Stomach (tissue), 4 donors: ENCODE measurements around the gene GUCY1A1.
"Not testable (repeated sequence)": the region's sequence is repeated elsewhere in the genome, so short reads cannot be mapped to it uniquely, and the experiment has no call there.

Experiments
- EP300 ChIP-seq: sonication (generic); formaldehyde crosslinking; IDR thresholded peaks from one replicate; pipeline ENCODE4 v1.6.1; 2017; ENCODE audit warnings: antibody characterized with exemption
- POLR2A ChIP-seq, 4 donors: fragments of 450-650 bp; IDR thresholded peaks; one replicate each; pipeline ENCODE4 v1.6.1; 2016; ENCODE audit warnings: antibody characterized with exemption in 4 of 4, control low read depth in 2 of 4, mild to moderate bottlenecking in 1 of 4, moderate library complexity in 1 of 4
- POLR2AphosphoS5 ChIP-seq, 3 donors: sonication (generic); formaldehyde crosslinking; IDR thresholded peaks; one replicate each; pipeline ENCODE4 v1.6.1; 2016; ENCODE audit warnings: antibody characterized with exemption in 3 of 3
- TF ChIP-seq, protein P1 (sequence below), 7 experiments: fragments of 450-650 bp in 4 of 7; fragments of 200-600 bp in 3 of 7; sonication (generic) in 3 of 7; IDR thresholded peaks; one replicate each; pipeline ENCODE4 v1.5.1; 2016 to 2019; ENCODE audit warnings: antibody characterized with exemption in 7 of 7, control low read depth in 2 of 7, mild to moderate bottlenecking in 1 of 7

DNA sequence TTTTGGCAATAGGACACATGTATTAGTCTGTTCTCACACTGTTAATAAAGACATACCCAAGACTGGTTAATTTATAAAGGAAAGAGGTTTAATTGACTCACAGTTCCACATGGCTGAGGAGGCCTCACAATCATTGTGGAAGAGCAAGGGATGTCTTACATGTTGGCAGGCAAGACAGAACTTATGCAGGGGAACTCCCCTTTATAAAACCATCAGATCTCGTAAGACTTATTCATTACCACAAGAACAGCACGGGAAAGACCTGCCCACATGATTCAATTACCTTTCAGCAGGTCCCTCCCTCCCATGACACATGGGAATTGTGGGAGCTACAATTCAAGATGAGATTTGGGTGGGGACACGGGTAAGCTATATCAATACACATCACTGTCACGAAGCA is 15.9 kb upstream of the GUCY1A1 start:
- TF ChIP-seq POLR2A (IDR thresholded peaks at IDR 0.05); POLR2AphosphoS5 (IDR thresholded peaks at IDR 0.05); EP300: not testable (repeated sequence)
- TF ChIP-seq, protein P1, sequence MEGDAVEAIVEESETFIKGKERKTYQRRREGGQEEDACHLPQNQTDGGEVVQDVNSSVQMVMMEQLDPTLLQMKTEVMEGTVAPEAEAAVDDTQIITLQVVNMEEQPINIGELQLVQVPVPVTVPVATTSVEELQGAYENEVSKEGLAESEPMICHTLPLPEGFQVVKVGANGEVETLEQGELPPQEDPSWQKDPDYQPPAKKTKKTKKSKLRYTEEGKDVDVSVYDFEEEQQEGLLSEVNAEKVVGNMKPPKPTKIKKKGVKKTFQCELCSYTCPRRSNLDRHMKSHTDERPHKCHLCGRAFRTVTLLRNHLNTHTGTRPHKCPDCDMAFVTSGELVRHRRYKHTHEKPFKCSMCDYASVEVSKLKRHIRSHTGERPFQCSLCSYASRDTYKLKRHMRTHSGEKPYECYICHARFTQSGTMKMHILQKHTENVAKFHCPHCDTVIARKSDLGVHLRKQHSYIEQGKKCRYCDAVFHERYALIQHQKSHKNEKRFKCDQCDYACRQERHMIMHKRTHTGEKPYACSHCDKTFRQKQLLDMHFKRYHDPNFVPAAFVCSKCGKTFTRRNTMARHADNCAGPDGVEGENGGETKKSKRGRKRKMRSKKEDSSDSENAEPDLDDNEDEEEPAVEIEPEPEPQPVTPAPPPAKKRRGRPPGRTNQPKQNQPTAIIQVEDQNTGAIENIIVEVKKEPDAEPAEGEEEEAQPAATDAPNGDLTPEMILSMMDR (IDR thresholded peaks at IDR 0.05) = not testable (repeated sequence)
